ENCODE measurements around the gene KLHL36. TPM values are rescaled to one million over a fixed set of nuclear protein-coding genes. Genes with fewer than 3 reads are reported as not detected.

Gene KLHL36
- total and polyA plus RNA-seq, 9 of the 15 experiments (the other 6 are each of a cell fraction or from before 2014, with no cell fraction given): 2.1 to 51.2 (median 18.5) TPM

DNA sequence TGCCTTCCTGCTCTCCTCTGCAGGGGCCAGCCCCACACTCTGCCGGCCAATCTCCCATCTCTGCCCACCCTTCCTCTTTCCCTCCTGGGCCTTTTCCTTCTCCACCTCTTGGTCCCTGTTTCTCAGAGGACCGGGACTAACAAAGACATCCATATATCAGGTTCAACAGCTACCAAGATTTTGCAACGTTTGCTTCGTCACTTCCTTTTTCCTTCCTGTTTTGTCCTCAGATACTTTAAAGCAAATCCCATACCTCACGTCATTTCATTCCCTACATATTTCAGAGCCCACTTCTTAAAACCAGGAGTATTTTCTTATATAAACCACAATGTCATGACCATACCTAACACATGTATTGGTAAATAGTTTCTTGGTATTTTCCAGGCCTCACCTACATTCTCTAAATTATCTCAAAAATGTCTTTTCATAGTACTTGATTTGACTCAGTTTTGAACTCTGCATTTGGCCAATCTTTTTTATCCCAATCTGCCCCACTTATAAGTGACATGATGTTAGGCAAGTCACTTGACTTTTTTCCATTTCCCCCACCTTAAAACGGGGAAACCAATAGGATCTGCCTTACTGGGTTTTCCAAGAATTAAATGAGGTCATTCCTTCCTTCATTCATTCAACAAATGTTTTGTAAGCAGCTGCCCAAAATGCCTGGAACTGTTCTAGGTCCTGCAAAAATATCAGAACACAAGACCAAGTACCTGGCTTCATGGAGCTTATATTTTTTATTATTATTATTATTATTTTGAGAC is 44.3 kb downstream of the KLHL36 start (continued):
- TF ChIP-seq, protein P1, sequence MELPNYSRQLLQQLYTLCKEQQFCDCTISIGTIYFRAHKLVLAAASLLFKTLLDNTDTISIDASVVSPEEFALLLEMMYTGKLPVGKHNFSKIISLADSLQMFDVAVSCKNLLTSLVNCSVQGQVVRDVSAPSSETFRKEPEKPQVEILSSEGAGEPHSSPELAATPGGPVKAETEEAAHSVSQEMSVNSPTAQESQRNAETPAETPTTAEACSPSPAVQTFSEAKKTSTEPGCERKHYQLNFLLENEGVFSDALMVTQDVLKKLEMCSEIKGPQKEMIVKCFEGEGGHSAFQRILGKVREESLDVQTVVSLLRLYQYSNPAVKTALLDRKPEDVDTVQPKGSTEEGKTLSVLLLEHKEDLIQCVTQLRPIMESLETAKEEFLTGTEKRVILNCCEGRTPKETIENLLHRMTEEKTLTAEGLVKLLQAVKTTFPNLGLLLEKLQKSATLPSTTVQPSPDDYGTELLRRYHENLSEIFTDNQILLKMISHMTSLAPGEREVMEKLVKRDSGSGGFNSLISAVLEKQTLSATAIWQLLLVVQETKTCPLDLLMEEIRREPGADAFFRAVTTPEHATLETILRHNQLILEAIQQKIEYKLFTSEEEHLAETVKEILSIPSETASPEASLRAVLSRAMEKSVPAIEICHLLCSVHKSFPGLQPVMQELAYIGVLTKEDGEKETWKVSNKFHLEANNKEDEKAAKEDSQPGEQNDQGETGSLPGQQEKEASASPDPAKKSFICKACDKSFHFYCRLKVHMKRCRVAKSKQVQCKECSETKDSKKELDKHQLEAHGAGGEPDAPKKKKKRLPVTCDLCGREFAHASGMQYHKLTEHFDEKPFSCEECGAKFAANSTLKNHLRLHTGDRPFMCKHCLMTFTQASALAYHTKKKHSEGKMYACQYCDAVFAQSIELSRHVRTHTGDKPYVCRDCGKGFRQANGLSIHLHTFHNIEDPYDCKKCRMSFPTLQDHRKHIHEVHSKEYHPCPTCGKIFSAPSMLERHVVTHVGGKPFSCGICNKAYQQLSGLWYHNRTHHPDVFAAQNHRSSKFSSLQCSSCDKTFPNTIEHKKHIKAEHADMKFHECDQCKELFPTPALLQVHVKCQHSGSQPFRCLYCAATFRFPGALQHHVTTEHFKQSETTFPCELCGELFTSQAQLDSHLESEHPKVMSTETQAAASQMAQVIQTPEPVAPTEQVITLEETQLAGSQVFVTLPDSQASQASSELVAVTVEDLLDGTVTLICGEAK (IDR thresholded peaks at IDR 0.05): peak; percentile 57; the same call in 1 of the 2 replicates
- TF ChIP-seq, protein P1 (CRISPR knock-in tag; IDR thresholded peaks at IDR 0.05): no peak
- TF ChIP-seq, protein P2, sequence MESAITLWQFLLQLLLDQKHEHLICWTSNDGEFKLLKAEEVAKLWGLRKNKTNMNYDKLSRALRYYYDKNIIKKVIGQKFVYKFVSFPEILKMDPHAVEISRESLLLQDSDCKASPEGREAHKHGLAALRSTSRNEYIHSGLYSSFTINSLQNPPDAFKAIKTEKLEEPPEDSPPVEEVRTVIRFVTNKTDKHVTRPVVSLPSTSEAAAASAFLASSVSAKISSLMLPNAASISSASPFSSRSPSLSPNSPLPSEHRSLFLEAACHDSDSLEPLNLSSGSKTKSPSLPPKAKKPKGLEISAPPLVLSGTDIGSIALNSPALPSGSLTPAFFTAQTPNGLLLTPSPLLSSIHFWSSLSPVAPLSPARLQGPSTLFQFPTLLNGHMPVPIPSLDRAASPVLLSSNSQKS (CRISPR knock-in tag; IDR thresholded peaks at IDR 0.05): no peak
- TF ChIP-seq ELF1 (tag; IDR thresholded peaks at IDR 0.05) (0 out of 2 replicates have a peak, but pooled peaks have one; percentile 30), SPI1 (IDR thresholded peaks at IDR 0.05; ENCODE audit: borderline replicate concordance, low read depth, low read length) (peak; percentile 83), NR1H2 (CRISPR knock-in tag; IDR thresholded peaks at IDR 0.05) (no peak), MEF2D (tag; conservative IDR thresholded peaks at IDR 0.05; ENCODE audit: low read depth) (0 out of 2 replicates have a peak, but pooled peaks have one; percentile 21), ZNF589 (CRISPR knock-in tag; IDR thresholded peaks at IDR 0.05; ENCODE audit: low read depth) (0 out of 2 replicates have a peak, but pooled peaks have one; percentile 54), CEBPB (tag; IDR thresholded peaks at IDR 0.05) (peak; percentile 84), CEBPG (CRISPR knock-in tag; IDR thresholded peaks at IDR 0.05) (peak; percentile 54; the same call in 1 of the 2 replicates), CEBPG (tag; conservative IDR thresholded peaks at IDR 0.05 in 1 of 2, IDR thresholded peaks at IDR 0.05 in 1 of 2) (peak in 1 of 2 experiments; percentile 37; a peak in 1 of 4 replicates), DPF2 (IDR thresholded peaks at IDR 0.05) (peak; percentile 49; the same call in 1 of the 2 replicates), CREM (IDR thresholded peaks at IDR 0.05; ENCODE audit: low read depth) (0 out of 2 replicates have a peak, but pooled peaks have one; percentile 54), GABPA (tag; conservative IDR thresholded peaks at IDR 0.05; ENCODE audit: low read depth) (peak; percentile 72), ZNF316 (IDR thresholded peaks at IDR 0.05) (peak; percentile 39; the same call in 1 of the 2 replicates), EP400 (IDR thresholded peaks at IDR 0.05) (peak; percentile 26; the same call in 1 of the 2 replicates), TRIM24 (IDR thresholded peaks at IDR 0.05) (peak; percentile 22 to 45; a peak in 1 of 4 replicates), DMBX1 (CRISPR knock-in tag; IDR thresholded peaks at IDR 0.05; ENCODE audit: borderline replicate concordance) (peak; percentile 35; the same call in 1 of the 2 replicates)
